ENCODE data around the gene TNN.
A peak's percentile ranks its signal among the peaks of the same experiment; 100 is the strongest.

TNN gene

DNA sequence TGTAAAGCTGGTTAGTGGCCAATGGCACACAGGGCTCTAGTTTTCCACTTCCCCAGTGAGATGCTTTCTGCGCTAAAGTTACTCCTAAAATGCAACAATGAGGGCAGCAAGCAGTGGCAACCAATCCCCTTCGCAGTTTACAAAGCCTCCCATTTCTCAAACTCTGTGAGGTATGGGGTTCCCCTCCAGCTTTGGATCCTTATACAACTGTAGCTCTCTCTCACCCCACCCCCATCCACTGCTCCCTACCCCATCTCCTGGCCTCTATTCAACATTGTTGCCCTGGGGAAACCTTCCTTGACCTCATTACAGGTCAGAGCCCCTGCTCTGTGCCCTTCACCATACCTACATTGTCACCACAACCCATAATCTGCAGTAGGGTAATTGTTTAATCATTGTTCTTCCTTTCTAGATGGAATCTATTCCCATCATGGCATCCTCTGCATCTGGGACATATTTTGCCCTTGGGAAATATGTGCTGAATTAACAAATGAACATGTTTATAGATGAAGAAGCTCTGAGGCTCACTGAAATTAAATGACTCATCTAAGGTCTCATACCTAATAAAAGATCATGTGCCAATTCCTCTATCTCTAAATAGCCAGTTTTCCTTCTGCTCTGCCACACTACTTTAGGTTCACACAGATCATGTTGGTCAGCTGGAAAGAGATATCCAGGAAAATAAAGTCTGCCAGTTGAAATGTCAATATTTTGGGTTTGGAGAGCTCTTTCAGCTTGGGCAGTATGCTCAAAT lies 112.4 kb downstream of the TNN start:
- DNase-seq = no peak

DNA sequence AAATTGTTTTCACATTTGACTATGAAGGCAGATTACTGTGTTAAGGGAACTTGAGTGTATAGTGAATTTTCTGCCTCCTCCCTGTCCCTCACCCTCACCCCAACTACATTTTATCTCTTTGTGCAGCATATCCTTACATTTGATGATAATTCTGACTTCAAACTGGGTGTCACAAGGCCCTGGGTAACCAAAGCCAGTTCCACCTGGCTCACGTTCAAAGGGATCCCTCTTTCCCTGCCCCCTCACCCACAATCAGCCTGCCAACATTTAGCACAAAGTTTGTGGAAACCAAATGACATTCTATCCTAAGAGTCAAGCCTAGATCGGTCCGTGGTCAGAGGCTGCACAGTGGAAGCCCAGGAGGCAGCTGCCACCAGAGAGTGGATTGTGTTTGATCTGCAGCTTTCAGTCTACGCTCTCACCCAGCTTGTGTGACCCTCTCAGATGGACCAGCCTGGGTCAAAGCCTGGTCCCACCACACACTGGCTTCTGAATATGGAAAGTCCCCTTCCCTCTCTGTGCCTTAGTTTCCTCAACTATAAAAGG lies 114.6 kb downstream of the TNN start:
- no peak for DNase-seq

DNA sequence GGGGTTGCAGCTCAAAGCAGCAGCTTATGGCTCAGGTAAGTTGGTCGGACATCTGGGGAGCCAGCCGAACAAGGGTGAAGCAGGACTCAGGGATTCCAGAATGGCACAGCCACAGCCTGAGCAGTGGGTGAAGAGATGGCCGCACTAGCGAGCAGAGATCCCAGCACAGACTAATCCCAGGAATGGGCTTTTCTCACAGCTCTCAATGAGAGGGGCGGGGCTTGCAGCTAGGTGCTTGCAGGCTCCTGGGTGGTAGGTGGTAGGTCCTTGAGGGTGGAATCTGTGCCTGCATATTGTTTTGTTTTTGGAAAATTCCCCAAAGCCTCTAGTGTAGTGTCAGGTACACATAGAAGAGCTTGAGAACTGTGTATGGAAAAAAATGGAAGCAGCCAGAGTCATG lies 116.0 kb downstream of the TNN start:
- DNase-seq = no peak

DNA sequence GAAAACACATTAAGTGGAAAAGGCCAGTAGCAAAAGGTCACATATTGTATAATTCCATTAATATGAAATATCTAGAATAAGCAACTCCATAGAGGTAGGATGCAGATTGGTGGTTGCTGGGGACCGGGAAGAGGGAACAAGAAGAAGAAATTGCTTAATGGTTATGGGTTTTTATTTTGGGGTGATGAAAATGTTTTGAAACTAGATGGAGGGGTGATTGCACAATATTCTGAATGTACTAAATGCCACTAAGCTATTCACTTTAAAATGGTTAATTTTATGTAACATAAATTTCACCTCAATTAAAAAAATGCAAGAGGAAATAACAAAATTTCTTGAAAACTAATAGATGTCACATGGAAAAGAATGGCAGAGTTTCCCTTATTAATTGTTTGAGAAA lies 118.3 kb downstream of the TNN start:
- no peak for DNase-seq

- DNase-seq = no peak
Observed at GRCh38 chr1:175186433-175187160, 119.0 kb downstream of the TNN start.

DNA sequence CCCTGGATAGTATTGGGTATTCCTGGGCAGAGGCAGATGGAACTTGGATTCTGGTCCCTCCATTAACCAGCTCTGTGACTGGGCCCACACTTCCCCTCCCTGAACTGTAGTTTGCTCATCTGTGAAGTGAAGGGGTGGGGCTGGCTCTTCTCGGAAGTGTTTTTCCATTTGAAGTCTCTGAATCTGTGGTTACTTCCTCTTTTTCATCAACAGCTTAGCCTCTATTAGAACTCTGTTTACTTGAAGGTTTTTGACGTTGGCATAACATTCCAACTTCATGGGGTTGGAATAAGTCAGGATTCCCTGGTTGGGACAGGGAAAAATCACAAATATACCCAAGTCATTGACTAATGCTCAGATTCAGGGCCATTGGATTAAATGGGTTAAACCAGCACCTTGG lies 121.3 kb downstream of the TNN start:
- peak; percentile 70 to 78 for DNase-seq

- peak in 1 of 2 donors; percentile 55 for DNase-seq
Observed at GRCh38 chr1:175191659-175192058, 124.0 kb downstream of the TNN start.

DNA sequence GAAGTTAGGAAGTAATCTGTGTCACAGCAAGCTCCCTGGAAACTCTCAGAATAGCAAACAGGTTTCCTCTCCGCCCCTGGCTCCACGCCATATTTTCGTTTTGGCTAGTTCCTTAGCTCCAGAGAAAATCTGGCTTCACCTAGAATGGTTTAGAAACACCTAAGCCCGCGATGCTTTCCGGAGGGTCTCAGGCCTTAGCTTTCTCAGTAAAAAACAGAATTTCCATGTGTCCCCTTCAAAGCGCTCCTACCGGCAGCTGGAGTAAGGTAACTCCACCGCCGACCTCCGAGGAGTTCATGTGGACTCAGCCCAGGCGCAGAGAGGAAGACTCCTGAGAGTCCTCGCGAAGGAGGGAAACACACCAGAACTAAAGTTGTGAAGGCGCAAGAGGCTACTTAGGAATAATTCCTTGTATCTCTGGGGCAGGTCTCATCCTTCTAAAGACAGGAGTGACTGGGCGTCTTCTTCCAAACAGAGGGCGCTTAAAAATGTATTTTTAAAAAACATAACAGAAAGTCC lies 124.5 kb downstream of the TNN start:
- DNase-seq = peak in 1 of 2 donors; percentile 41

GRCh38 chr1:175192630-175193526 lies 125.2 kb downstream of the TNN start, which contains the start of gene KIAA0040:
Gene KIAA0040 (minus strand): TSS chr1:175192776. CDS start chr1:175161013, 31,763 bp downstream.
- DNase-seq = peak; percentile 60 to 68

DNA sequence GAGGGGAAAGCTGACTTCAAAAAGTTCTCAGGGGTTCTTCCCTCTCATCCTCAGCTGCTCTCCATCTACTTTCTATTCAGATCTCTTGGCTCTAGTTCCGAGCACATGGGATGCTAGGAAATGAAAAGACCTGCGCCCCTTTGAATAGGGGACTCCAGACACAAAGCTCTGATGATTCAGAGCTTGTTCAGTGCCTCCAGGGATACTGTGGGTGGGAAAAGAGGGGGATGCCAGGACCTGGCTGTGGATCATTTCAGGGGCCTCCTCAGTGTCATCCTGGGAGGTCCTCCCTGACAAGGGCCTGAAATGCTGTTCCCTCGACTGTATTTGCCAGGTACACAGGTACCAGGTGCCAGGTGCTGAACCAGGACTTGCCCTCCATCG lies 125.9 kb downstream of the TNN start:
- DNase-seq = no peak

- no peak for DNase-seq
Observed at GRCh38 chr1:175195281-175195680, 127.6 kb downstream of the TNN start.

GRCh38 chr1:175195798-175196197 lies 128.2 kb downstream of the TNN start:
- DNase-seq = peak in 1 of 2 donors; percentile 18

DNA sequence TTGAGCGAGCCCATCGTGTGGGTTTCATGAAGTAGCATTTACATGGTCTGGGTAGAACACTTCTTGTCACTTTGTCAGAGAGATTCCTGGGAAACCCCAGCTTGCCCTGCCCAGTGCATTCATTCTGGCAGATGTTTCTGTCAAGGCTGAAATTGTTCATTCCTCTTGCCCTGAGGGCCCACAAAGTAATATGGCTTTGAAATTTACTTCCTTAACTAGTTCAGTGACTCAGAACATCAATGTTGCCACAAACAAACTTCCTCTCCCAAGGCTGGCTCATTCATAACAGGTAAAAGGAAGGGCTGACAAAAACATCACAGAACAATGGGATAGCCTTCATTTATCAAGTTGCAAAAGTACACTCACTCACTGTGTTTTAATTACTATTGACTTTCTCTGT lies 129.9 kb downstream of the TNN start:
- DNase-seq = peak in 1 of 2 donors; percentile 39

Measured in CD4-positive, alpha-beta T cell treated with Interleukin-4 for 1 hour (primary cell).